A549 (cell line): Measurements from ENCODE around the gene TRMT1. TPM values are rescaled to one million over a fixed set of nuclear protein-coding genes. Genes with fewer than 3 reads are reported as not detected.

ENCODE experiments used
- ATAC-seq, 2 experiments: fragments of 200-7000 bp in 1 of 2; fragments of >200 bp in 1 of 2; cut with Nextera tagmentation in 1 of 2; cut with Tn5 transposase in 1 of 2; 3 replicates each; pipeline versions ENCODE4 v1.8.0 to v1.9.1; 2018 to 2020; ENCODE audit warnings: mild to moderate bottlenecking in 1 of 2, moderate library complexity in 1 of 2
- CTCF ChIA-PET: fragments of 300-600 bp; sonication (Branson Sonifier 250); formaldehyde crosslinking; extraction: SDS; loops from one replicate; lab custom pipeline; 2021; ENCODE audit warnings: antibody characterized with exemption, inconsistent platforms; lab: Yijun Ruan, JAX
- POLR2A ChIA-PET: fragments of 350-600 bp; formaldehyde crosslinking; extraction: SDS; loops from one replicate; lab custom pipeline; 2021; ENCODE audit warnings: antibody characterized with exemption, inconsistent platforms; lab: Yijun Ruan, JAX
- DNase-seq, 2 experiments: peaks; one replicate each; pipeline versions ENCODE4 v3.0.0 to v3.0.0-alpha.2; 2011 to 2016; ENCODE audit warnings: low read depth in 1 of 2, low spot score in 1 of 2
- FAIRE-seq: peaks from 2 replicates; lab custom pipeline; 2011; peaks lifted over from hg19 to GRCh38; lab: Jason Lieb, UNC
- H3K27ac ChIP-seq, 2 experiments: fragments of >200 bp; sonication (Bioruptor Twin); formaldehyde crosslinking; 3 replicates each; pipeline ENCODE4 v1.5.1; 2016 to 2017
- H3K4me1 ChIP-seq: fragments of >200 bp; sonication (Bioruptor Twin); formaldehyde crosslinking; 3 replicates; pipeline ENCODE4 v1.6.1; 2016
- H3K4me2 ChIP-seq: fragments of >200 bp; sonication (Bioruptor Twin); formaldehyde crosslinking; 3 replicates; pipeline ENCODE4 v1.6.1; 2016
- H3K4me3 ChIP-seq: fragments of >200 bp; sonication (Bioruptor Twin); formaldehyde crosslinking; 3 replicates; pipeline ENCODE4 v1.5.1; 2016
- H3K9me3 ChIP-seq: fragments of >200 bp; sonication (Bioruptor Twin); formaldehyde crosslinking; 3 replicates; pipeline ENCODE4 v1.6.1; 2016
- BCL3 ChIP-seq: fragments of >200 bp; sonication (Bioruptor Twin); formaldehyde crosslinking; IDR thresholded peaks from 3 replicates; pipeline ENCODE4 v1.6.1; 2016
- CBX2 ChIP-seq: fragments of 200-600 bp; sonication (generic); IDR thresholded peaks from 2 replicates; pipeline ENCODE4 v1.6.1; 2016; ENCODE audit warnings: low read depth, mild to moderate bottlenecking, borderline replicate concordance
- CHD4 ChIP-seq: fragments of 200-600 bp; sonication (generic); IDR thresholded peaks from 2 replicates; pipeline ENCODE4 v1.6.1; 2016; ENCODE audit warnings: antibody characterized with exemption, mild to moderate bottlenecking, borderline replicate concordance
- EHMT2 ChIP-seq: fragments of 200-600 bp; sonication (generic); IDR thresholded peaks from 2 replicates; pipeline ENCODE4 v1.6.1; 2016; ENCODE audit warnings: antibody characterized with exemption, low read depth, mild to moderate bottlenecking, moderate library complexity
- FOSB ChIP-seq: fragments of 250-450 bp; sonication (Bioruptor Pico); IDR thresholded peaks from 2 replicates; pipeline ENCODE4 v1.5.0; 2020; ENCODE audit warnings: mild to moderate bottlenecking, moderate library complexity
- FOXS1 ChIP-seq: fragments of 250-450 bp; sonication (Bioruptor Pico); IDR thresholded peaks from 2 replicates; pipeline ENCODE4 v1.5.0; 2020; ENCODE audit warnings: mild to moderate bottlenecking, moderate library complexity
- GATA3 ChIP-seq: IDR thresholded peaks from 2 replicates; pipeline ENCODE4 v1.6.1; 2012; ENCODE audit warnings: borderline replicate concordance
- HEYL ChIP-seq: fragments of 250-450 bp; sonication (Bioruptor Pico); IDR thresholded peaks from 2 replicates; pipeline ENCODE4 v1.8.0; 2021; ENCODE audit warnings: mild to moderate bottlenecking, moderate library complexity
- HMGXB4 ChIP-seq: fragments of 250-450 bp; sonication (Bioruptor Pico); IDR thresholded peaks from 2 replicates; pipeline ENCODE4 v1.5.0; 2021; ENCODE audit warnings: mild to moderate bottlenecking, moderate library complexity, borderline replicate concordance
- HOXA7 ChIP-seq: fragments of 250-450 bp; sonication (Bioruptor Pico); IDR thresholded peaks from 2 replicates; pipeline ENCODE4 v1.5.0; 2020; ENCODE audit warnings: mild to moderate bottlenecking, moderate library complexity
- HOXB13 ChIP-seq: fragments of 250-450 bp; sonication (Bioruptor Pico); IDR thresholded peaks from 2 replicates; pipeline ENCODE4 v1.5.0; 2020; ENCODE audit warnings: low read depth, mild to moderate bottlenecking, moderate library complexity
- HOXB5 ChIP-seq: fragments of 250-450 bp; sonication (Bioruptor Pico); IDR thresholded peaks from 2 replicates; pipeline ENCODE4 v1.5.0; 2020; ENCODE audit warnings: mild to moderate bottlenecking, moderate library complexity
- JUN ChIP-seq, 2 experiments: fragments of >200 bp; sonication (Bioruptor Twin); formaldehyde crosslinking; IDR thresholded peaks; 2 replicates in 1 of 2; 3 replicates in 1 of 2; pipeline ENCODE4 v1.6.1; 2016 to 2017
- JUNB ChIP-seq: fragments of >200 bp; sonication (Bioruptor Twin); formaldehyde crosslinking; IDR thresholded peaks from 2 replicates; pipeline ENCODE4 v1.6.1; 2016
- KDM5A ChIP-seq: fragments of 200-600 bp; sonication (generic); IDR thresholded peaks from 2 replicates; pipeline ENCODE4 v1.6.1; 2016; ENCODE audit warnings: antibody characterized with exemption, mild to moderate bottlenecking
- MAZ ChIP-seq: fragments of 150-350 bp; IDR thresholded peaks from 2 replicates; pipeline ENCODE4 v1.6.1; 2014; ENCODE audit warnings: antibody characterized with exemption, low read depth, low read length, borderline replicate concordance
- MYC ChIP-seq: IDR thresholded peaks from 2 replicates; pipeline ENCODE4 v1.6.1; 2012; ENCODE audit warnings: mild to moderate bottlenecking, inconsistent platforms, low read length, improper control_type of control experiment, borderline replicate concordance
- NFE2L2 ChIP-seq: fragments of 150-350 bp; conservative IDR thresholded peaks from 2 replicates; pipeline ENCODE4 v1.6.1; 2014; ENCODE audit warnings: low read length
- NPAS2 ChIP-seq: fragments of 250-450 bp; sonication (Bioruptor Pico); IDR thresholded peaks from 2 replicates; pipeline ENCODE4 v1.8.0; 2022; ENCODE audit warnings: mild to moderate bottlenecking, moderate library complexity, borderline replicate concordance
- NR3C1 ChIP-seq: fragments of >200 bp; sonication (Bioruptor Twin); formaldehyde crosslinking; IDR thresholded peaks from 3 replicates; pipeline ENCODE4 v1.6.1; 2017
- PBX3 ChIP-seq: IDR thresholded peaks from 2 replicates; pipeline ENCODE4 v1.6.1; 2012
- PHF8 ChIP-seq: fragments of 200-600 bp; sonication (generic); IDR thresholded peaks from 2 replicates; pipeline ENCODE4 v1.6.1; 2016; ENCODE audit warnings: low read depth, mild to moderate bottlenecking, antibody characterized with exemption, moderate library complexity, borderline replicate concordance
- POLR2A ChIP-seq: IDR thresholded peaks from 2 replicates; pipeline ENCODE4 v1.6.1; 2012; ENCODE audit warnings: mild to moderate bottlenecking, low read length
- POLR2AphosphoS2 ChIP-seq: conservative IDR thresholded peaks from 2 replicates; pipeline ENCODE4 v1.6.1; 2012; ENCODE audit warnings: low read length, improper control_type of control experiment, inconsistent platforms
- RAD21 ChIP-seq, 2 experiments: fragments of >200 bp in 1 of 2; sonication (Bioruptor Twin) in 1 of 2; formaldehyde crosslinking in 1 of 2; IDR thresholded peaks in 1 of 2; conservative IDR thresholded peaks in 1 of 2; 2 replicates in 1 of 2; 3 replicates in 1 of 2; pipeline ENCODE4 v1.6.1; 2012 to 2018; ENCODE audit warnings: inconsistent platforms in 1 of 2
- RARB ChIP-seq: fragments of 250-450 bp; sonication (Bioruptor Pico); IDR thresholded peaks from 2 replicates; pipeline ENCODE4 v1.8.0; 2021; ENCODE audit warnings: mild to moderate bottlenecking, moderate library complexity
- RCOR1 ChIP-seq: fragments of 150-350 bp; IDR thresholded peaks from 2 replicates; pipeline ENCODE4 v1.6.1; 2014; ENCODE audit warnings: antibody characterized with exemption, low read length, low read depth
- RNF2 ChIP-seq: fragments of 200-600 bp; sonication (generic); IDR thresholded peaks from 2 replicates; pipeline ENCODE4 v1.6.1; 2016; ENCODE audit warnings: low read depth, mild to moderate bottlenecking, antibody characterized with exemption, moderate library complexity, borderline replicate concordance
- SMC3 ChIP-seq: fragments of >200 bp; sonication (Bioruptor Twin); formaldehyde crosslinking; IDR thresholded peaks from 3 replicates; pipeline ENCODE4 v1.6.1; 2018; ENCODE audit warnings: inconsistent platforms
- SREBF2 ChIP-seq: fragments of 450-650 bp; IDR thresholded peaks from 2 replicates; pipeline ENCODE4 v1.6.1; 2014; ENCODE audit warnings: mild to moderate bottlenecking, moderate library complexity
- ZFP36 ChIP-seq: fragments of 450-650 bp; IDR thresholded peaks from 2 replicates; pipeline ENCODE4 v1.6.1; 2014; ENCODE audit warnings: borderline replicate concordance; ENCODE audit not compliant: partially characterized antibody
- ZNF302 ChIP-seq: fragments of 250-450 bp; sonication (Bioruptor Pico); IDR thresholded peaks from 2 replicates; pipeline ENCODE4 v1.9.0; 2021; ENCODE audit warnings: inconsistent platforms, mild to moderate bottlenecking, moderate library complexity
- WGBS: methylation state at CpG from one replicate; pipeline ENCODE4 v1.1.6; 2017; ENCODE audit errors: missing lambda C conversion rate; 5-methylcytosine and 5-hydroxymethylcytosine counted together
- polyA plus RNA-seq, 4 experiments: library from polyadenylated mRNA; depleted of rRNA in 3 of 4; stranded (reverse); fragments of >200 nt; fragmentation: RNase III in 1 of 4; extraction: RNeasy Plus Mini Kit Qiagen cat#74134 plus additional on column Dnase treatment in 1 of 4; gene quantifications; 2 replicates in 3 of 4; 3 replicates in 1 of 4; pipeline ENCODE4 v1.2.3, GENCODE V29; 2011 to 2017
- TF ChIP-seq, protein P1 (sequence below): IDR thresholded peaks from 2 replicates; pipeline ENCODE4 v1.6.1; 2012
- TF ChIP-seq, protein P2 (sequence below): fragments of >200 bp; sonication (Bioruptor Twin); formaldehyde crosslinking; IDR thresholded peaks from 2 replicates; pipeline ENCODE4 v1.6.1; 2016
- TF ChIP-seq, protein P3 (sequence below): fragments of 250-450 bp; sonication (Bioruptor Pico); IDR thresholded peaks from 2 replicates; pipeline ENCODE4 v1.5.0; 2020; ENCODE audit warnings: low read depth, mild to moderate bottlenecking, moderate library complexity

TRMT1 gene
- polyA plus RNA-seq, 2 of the 4 experiments (the other 2 are of a cell fraction): 18.2 to 29.8 TPM

GRCh38 chr19:13060964-13061927 lies 55.3 kb downstream of the TRMT1 start:
- peak; percentile 68 to 73 for DNase-seq
- peaks cover 11% of the 10 kb centered on the region; the same call in 2 of the 3 replicates for H3K4me1 ChIP-seq
- POLR2A ChIA-PET: interaction anchor here (0.7 to 1.5 kb wide), 5 partner anchors 8 to 83 kb away, joined by 3 to 10 read pairs (median 5); no protein-coding TSS in a partner anchor
- peak; percentile 94 to 97 for ATAC-seq
- FAIRE-seq: peak; percentile 23
- 7% methylated on average over 5 of the region's 40 CpGs for WGBS
- peak overlapping the region; percentile 85 to 89 for H3K27ac ChIP-seq
- H3K9me3 ChIP-seq: no peaks in the 10 kb centered on the region
- H3K4me3 ChIP-seq: peak overlapping the region; percentile 53
- CTCF ChIA-PET: interaction anchor here (0.6 to 9.6 kb wide), 37 partner anchors 9 to 119 kb away, joined by 3 to 127 read pairs (median 7); partner anchors contain the start of gene TRMT1
- peak overlapping the region; percentile 99 for H3K4me2 ChIP-seq
- TF ChIP-seq BCL3: no peak
- no peak for TF ChIP-seq RNF2
- peak; percentile 79 for TF ChIP-seq SMC3
- no peak for TF ChIP-seq FOXS1 (CRISPR knock-in tag)
- TF ChIP-seq ZFP36: no peak
- TF ChIP-seq SREBF2: no peak
- 0 out of 5 replicates have a peak, but pooled peaks of 1 of the 2 experiments have one; percentile 16 for TF ChIP-seq JUN (IDR thresholded peaks at IDR 0.05)
- TF ChIP-seq, protein P1, sequence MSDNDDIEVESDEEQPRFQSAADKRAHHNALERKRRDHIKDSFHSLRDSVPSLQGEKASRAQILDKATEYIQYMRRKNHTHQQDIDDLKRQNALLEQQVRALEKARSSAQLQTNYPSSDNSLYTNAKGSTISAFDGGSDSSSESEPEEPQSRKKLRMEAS: peak; percentile 38; the same call in 1 of the 2 replicates
- no peak for TF ChIP-seq HOXA7 (CRISPR knock-in tag)
- TF ChIP-seq JUNB: no peak
- TF ChIP-seq HMGXB4 (CRISPR knock-in tag): no peak
- no peak for TF ChIP-seq HOXB13
- TF ChIP-seq CHD4: no peak
- no peak for TF ChIP-seq RCOR1
- no peak for TF ChIP-seq POLR2AphosphoS2
- TF ChIP-seq FOSB (CRISPR knock-in tag): no peak
- TF ChIP-seq MYC: no peak
- no peak for TF ChIP-seq EHMT2
- TF ChIP-seq NPAS2 (CRISPR knock-in tag): no peak
- no peak for TF ChIP-seq HEYL (CRISPR knock-in tag)
- peak; percentile 77 to 82 for TF ChIP-seq RAD21 (conservative IDR thresholded peaks at IDR 0.05 in 1 of 2, IDR thresholded peaks at IDR 0.05 in 1 of 2)
- TF ChIP-seq PBX3: no peak
- TF ChIP-seq CBX2: no peak
- TF ChIP-seq RARB (CRISPR knock-in tag): no peak
- no peak for TF ChIP-seq ZNF302
- TF ChIP-seq KDM5A: no peak
- TF ChIP-seq GATA3: no peak
- no peak; the same call in 1 of the 2 replicates for TF ChIP-seq POLR2A
- no peak for TF ChIP-seq NR3C1
- no peak for TF ChIP-seq NFE2L2
- no peak for TF ChIP-seq PHF8
- TF ChIP-seq, protein P2, sequence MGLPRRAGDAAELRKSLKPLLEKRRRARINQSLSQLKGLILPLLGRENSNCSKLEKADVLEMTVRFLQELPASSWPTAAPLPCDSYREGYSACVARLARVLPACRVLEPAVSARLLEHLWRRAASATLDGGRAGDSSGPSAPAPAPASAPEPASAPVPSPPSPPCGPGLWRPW: no peak
- TF ChIP-seq, protein P3, sequence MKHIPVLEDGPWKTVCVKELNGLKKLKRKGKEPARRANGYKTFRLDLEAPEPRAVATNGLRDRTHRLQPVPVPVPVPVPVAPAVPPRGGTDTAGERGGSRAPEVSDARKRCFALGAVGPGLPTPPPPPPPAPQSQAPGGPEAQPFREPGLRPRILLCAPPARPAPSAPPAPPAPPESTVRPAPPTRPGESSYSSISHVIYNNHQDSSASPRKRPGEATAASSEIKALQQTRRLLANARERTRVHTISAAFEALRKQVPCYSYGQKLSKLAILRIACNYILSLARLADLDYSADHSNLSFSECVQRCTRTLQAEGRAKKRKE (CRISPR knock-in tag): no peak
- no peak for TF ChIP-seq HOXB5 (CRISPR knock-in tag)
- TF ChIP-seq MAZ: no peak
